ENCODE results near the gene METTL26. TPM values are rescaled to one million over a fixed set of nuclear protein-coding genes. Genes with fewer than 3 reads are reported as not detected.

Gene METTL26
- total RNA-seq (2022; extraction: Qiagen RNA extraction; ENCODE audit: low read depth) = 90.6 to 140 TPM (median 135 TPM) in 5 replicates

DNA sequence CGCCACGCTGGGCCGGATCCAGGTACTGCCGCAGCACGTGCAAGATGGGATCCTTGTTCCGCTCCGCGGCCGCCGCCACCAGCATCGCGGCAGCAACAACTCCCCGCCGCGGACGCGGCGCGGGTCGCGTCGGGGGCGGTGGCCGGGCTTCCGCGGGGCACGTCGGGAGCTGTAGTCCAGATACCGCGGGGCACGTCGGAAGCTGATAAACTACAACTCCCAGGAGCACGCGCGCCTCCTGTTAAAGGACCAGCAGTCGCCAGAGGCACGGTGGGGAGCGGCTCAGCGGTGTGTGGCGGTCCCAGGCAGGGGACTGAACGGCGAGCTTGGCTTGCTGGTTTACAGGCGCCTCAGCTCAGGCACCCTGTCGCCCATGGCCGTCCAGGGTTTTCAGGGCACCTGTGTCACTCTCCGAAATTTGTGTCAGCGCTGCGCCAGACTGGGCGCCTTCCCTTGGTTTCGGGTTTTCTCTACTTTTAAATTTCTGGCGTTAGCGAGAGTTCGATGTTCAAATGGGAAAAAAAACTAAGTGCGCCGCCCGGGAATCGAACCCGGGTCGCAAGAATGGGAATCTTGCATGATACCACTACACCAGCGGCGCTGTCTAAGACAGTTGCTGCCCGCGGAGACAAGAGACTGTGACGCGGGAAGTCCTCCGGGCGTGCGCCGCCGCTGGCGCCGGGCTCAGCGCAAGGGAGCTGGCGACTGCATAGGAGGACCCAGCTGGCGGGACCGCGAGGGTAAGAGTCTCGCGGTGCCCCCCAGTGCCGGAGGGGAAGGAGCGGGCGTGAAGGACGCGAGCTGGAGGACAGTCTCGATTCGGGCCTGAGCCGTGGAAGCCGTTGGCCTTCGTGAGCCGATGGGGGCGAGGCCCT is at the start of gene METTL26:
METTL26 (minus strand) TSS at position 100 of the 875 bp plus-strand sequence; CDS start at position 85, 15 bp downstream.

DNA sequence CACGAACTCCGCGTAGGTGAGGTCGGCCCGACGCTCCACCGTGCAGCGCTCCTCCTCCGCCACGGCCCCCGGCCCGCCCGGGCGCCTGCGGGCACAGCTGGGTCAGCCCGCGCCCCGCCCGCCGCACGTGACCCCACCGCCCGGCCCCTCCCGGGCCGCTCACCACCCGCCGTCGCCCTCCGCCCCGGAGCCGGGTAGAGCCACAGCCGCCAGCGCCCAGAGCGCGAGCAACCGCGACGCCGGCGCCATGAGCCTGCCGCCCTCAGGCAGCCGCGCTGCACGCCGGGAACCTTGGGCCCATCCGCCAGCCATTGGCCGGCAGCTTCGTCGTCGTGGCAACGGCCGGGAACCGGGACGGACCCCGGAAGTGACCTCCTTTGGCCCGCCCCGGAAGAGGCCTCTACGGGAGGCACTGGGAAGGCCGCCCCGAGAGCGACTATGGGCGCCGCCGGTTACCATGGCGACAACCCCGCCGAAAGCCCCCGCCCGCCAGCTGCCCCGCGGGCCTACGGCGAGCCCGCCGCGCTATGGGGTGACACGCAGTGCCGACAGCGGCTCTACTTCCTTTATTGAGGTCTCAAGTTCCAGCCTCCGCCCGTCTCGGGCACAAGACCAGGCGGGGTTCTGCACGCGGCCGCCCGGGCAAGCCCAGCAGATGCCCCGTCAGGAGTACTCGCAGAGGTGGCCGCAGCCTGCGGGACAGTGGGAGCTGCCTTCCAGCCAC is 48.1 kb upstream of the METTL26 start, which contains the start of gene JMJD8:
JMJD8 (minus strand) TSS at position 264 of the 724 bp plus-strand sequence; CDS start at position 249, 15 bp downstream.

DNA sequence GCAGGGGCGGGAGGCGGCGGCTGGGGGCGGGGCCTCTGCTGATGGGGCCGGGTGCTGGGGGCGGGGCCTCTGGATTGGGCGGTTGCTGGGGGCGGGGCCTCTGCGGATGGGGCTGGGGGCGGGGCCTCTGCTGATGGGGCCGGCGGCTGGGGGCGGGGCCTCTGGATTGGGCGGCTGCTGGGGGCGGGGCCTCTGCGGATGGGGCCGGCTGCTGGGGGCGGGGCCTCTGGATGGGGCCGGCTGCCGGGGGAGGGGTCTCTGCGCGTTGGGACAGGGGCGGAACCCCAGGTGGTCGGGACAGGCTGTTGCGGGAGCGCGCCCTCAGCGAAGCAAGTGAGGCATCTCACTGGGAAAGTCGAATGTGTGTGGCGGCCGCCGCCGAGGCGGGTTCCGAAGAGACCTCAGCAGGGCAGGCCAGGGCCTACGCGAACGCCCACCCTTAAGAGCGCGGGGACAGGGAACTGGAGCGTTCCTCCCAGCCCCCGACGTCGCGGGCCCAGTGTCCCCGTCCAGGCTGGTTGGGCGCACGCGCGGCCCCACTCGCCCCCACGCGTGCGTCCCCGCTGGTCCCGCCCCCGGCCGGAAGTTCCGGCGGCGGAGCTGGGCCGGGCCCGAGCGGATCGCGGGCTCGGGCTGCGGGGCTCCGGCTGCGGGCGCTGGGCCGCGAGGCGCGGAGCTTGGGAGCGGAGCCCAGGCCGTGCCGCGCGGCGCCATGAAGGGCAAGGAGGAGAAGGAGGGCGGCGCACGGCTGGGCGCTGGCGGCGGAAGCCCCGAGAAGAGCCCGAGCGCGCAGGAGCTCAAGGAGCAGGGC is 43.9 kb upstream of the METTL26 start, which contains the start of gene STUB1:
STUB1 (plus strand) TSS at position 597 of the 811 bp plus-strand sequence; CDS start at position 713, 116 bp downstream.

DNA sequence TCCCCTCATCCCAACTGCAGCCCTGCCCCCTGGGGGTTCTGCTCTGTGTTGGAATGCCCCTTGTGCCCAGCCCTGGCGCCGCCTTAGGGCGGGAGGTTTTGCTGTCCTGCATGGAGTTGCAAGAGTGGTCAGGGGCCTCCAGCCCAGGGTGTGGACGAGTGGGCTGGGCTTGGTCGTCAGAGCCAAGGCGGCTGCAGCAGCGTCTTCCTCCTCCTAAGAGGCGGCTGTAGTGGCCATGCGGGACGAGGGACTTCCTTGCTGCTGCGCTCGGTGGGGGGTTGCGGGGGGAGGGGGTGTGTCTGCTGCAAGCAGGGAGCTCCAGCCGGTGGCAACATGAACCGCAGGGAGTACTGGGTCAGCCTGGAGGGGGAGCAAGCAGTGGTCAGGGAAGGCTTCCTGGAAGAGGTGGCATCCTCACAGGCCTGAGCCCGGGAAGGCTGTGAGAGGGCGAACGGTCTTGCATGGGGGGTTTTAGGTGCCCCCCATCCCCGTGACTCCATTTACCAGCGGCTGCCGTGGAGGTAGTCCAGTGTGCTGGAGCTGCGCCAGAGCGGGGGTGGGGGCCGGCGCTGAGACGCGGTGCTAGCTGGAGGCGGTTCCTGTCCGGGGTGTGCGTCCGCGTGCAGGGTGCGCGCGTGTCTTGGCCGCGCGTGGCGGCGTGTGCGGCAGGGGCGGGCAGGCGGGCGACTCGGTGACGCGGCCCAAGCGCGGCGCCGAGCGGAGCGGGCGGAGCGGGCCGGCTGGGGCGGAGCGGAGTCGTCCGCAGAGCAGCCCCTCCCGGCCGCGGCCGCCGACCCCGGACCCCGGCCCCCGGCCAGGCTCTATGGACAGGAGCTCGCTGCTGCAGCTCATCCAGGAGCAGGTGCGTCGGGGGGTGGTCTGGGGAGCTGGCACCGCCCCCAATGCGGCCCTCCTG is 39.1 kb upstream of the METTL26 start, which contains the start of gene RHBDL1:
RHBDL1 (plus strand) TSS at position 704 of the 916 bp plus-strand sequence; CDS start at position 824, 120 bp downstream.

DNA sequence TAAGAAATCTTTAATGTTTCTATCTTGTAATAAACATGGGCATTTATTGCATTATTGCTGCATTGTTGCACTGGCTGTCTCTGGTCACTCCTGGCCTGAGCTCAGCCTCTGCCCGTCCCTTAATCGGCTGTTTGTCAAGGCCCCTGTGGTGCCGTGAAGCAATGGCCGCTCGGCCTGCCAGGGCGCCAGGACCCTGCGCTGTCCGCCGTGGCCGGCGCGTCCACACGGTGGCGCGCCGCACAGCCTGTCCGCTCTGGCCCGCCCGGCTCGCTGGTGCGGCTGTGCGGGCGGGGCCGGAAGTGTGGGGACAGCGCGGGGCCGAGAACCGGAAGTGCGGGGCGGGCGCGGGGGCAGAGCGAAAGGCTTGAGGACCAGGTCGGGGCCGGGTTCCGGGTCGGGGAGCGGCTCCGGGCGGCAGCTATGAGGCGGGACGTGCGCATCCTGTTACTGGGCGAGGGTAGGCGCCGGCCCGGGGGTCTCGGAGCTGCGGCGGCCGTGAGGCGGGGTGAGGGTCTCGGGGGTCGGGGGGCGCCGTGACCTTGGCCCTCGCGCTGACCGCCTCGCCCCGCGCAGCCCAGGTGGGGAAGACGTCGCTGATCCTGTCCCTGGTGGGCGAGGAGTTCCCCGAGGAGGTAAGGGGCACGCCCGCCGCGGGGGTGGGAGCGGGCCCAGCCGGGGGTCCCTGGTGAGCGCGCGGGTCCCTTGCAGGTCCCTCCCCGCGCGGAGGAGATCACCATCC is 31.8 kb upstream of the METTL26 start, which contains the start of gene RHOT2:
RHOT2 (plus strand) TSS at position 353 of the 739 bp plus-strand sequence; CDS start at position 421, 68 bp downstream.

DNA sequence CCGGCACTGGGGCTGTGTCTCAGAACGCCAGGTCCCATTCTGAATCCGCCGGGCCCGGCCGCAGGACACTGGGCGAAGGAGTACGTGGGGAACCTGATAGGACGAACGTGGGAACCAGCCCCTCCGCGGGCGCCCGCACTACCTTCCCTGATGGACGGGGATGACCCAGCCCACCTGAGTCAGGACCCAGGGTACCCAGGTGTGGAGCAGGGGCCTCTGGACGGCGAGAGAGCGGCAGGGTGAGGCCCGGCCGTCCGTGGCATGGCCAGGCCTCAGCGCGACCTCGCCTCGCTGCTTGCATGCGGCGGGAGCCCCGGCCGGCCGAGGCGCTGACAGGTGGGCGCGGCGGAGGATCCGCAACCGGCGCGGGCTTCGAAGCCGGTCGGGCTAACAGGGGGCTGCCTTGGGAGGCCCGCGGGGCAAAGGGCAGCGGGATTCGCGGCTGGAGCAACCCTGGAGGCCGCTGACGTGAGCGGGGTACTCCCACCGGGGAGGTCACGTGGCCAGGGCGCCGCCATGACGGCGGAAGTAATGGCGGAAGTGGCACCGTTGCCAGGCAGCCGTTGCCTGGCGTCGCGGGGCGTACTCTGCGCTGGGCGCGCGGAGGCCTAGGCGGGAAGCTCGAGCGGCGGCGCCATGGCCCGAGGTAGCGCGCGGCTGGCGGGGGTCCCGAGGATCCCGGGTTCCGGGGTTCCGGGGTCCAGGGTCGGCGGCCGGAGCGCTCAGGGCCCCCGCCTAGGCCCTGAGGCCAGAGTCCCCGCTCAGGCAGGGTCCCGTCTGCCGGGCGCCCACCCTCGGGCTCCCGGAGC is 12.9 kb upstream of the METTL26 start, which contains the start of gene WDR90:
WDR90 (plus strand) TSS at position 585 of the 809 bp plus-strand sequence; CDS start at position 637, 52 bp downstream.

DNA sequence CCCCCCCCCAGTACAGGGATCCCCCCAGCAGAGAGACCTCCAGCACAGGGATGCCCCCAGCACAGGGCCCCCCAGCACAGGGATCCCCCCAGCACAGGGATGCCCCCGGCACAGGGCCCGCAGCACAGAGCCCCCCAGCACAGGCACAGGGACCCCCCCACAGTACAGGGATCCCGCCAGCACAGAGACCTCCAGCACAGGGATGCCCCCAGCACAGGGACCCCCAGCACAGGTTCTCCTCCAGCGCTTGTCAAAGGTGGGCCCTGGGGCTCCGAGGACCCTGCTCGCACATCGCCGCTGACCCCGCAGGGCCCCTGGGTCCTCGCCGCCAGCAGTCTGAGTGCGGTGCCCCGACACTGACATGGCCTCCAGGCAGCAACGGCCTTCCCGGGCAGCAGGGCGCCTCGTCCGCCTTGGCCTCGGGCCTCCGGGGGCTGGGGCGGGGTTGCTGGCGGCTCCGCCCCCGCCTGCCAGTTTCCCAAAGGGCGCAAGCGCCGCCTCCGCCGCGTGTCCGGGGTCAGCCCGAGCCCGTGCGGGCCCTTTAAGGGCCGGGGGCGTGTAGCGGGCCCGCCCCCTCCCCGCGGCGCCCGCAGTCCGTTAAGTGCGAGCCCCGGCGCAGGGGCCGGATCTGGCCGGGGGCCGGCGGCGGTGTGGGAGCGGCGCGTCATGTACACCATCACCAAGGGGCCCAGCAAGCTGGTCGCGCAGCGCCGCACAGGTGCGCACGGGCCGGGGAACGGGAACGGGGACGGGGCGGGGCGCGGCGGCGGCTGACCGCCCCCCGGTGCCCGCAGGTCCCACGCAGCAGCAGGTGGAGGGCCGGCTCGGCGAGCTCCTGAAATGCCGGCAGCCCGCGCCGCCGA is 5.5 kb upstream of the METTL26 start, which contains the start of gene MCRIP2:
MCRIP2 (plus strand) TSS at position 503 of the 863 bp plus-strand sequence; CDS start at position 667, 164 bp downstream.

DNA sequence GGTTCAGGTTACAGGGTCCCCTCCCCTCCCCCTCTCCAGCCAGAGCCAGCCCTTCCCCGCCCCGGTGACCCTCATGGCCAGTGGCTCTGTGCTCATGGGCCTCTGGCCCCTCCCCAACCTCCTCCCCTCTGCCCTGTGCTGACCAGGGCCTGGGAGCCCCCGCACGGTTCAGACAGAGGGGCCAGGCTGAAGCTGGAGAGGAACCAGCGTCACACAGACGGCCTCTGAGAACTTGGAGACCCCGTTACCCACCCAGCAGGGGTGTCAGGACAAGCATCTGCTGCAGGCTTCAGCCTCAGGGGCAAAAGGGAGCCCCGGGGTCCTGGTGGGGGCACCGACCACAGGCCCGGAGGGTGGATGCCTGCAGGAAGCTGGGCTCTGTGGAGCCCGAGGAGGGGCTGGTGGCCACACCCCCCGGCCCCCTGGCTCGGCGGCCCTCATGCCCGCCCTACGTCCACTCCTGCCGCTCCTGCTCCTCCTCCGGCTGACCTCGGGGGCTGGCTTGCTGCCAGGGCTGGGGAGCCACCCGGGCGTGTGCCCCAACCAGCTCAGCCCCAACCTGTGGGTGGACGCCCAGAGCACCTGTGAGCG is 5.2 kb downstream of the METTL26 start, which contains the start of gene WFIKKN1:
WFIKKN1 (plus strand) TSS at position 171 of the 591 bp plus-strand sequence; CDS start at position 440, 269 bp downstream.

DNA sequence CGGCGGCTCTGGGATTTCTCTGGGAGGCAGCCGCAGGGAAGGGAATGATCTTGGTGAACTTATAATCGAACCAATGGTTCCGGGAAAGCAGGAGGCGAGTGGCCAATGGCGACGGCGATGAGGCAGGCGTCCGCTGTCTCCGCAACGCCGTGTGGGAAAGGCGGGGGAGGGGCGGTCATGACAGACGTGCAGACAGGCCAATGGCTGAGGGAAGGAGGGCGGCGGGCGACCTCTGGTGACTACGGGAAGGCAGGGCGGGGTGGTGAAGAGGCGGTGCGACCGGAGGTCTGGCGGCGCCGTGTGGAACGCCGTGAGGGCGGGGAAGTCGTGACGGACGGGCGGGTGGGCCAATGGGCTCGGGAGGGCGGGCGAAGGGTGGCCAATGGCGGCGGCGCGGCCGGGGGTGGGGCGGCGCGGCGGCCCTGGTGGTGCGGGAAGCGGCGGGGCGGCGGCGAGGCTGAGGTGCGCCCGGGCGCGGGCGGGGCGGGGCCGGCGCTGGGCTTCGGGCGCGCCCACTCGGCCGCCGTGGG is 46.4 kb downstream of the METTL26 start, which contains the start of gene RAB40C:
RAB40C (plus strand) TSS at position 409 of the 530 bp plus-strand sequence. CDS start 226 bp downstream, outside the sequence.

Other genes starting within 250 kb of the METTL26 start
- 291 to 435 TPM (median 419 TPM) in 5 replicates for gene NME4, start 239.1 kb downstream of the METTL26 start, total RNA-seq (2022; extraction: Qiagen RNA extraction; ENCODE audit: low read depth)
- gene DECR2, start 234.4 kb downstream of the METTL26 start, total RNA-seq (2022; extraction: Qiagen RNA extraction; ENCODE audit: low read depth) = 21.2 to 29.8 TPM (median 27.7 TPM) in 5 replicates
- 24.0 to 30.6 TPM (median 26.9 TPM) in 5 replicates for gene RAB11FIP3, start 210.7 kb downstream of the METTL26 start, total RNA-seq (2022; extraction: Qiagen RNA extraction; ENCODE audit: low read depth)
- 44.2 to 76.6 TPM (median 71.4 TPM) in 5 replicates for gene CAPN15, start 108.6 kb downstream of the METTL26 start, total RNA-seq (2022; extraction: Qiagen RNA extraction; ENCODE audit: low read depth)
- 0.13 to 0.22 TPM (median 0.17 TPM) in 4 of 5 replicates, not detected in the other for gene PRR35, start 75.9 kb downstream of the METTL26 start, total RNA-seq (2022; extraction: Qiagen RNA extraction; ENCODE audit: low read depth)
- 0.15 to 0.51 TPM (median 0.29 TPM) in 5 replicates for gene NHLRC4, start 69.3 kb downstream of the METTL26 start, total RNA-seq (2022; extraction: Qiagen RNA extraction; ENCODE audit: low read depth)
- gene PIGQ, start 66.3 kb downstream of the METTL26 start, total RNA-seq (2022; extraction: Qiagen RNA extraction; ENCODE audit: low read depth) = 33.1 to 39.4 TPM (median 38.6 TPM) in 5 replicates
- gene RAB40C, start 46.2 kb downstream of the METTL26 start, total RNA-seq (2022; extraction: Qiagen RNA extraction; ENCODE audit: low read depth) = 12.8 to 19.7 TPM (median 16.9 TPM) in 5 replicates
- gene WFIKKN1, start 5.3 kb downstream of the METTL26 start, total RNA-seq (2022; extraction: Qiagen RNA extraction; ENCODE audit: low read depth) = 0.06 to 0.19 TPM (median 0.14 TPM) in 5 replicates
- 22.6 to 48.4 TPM (median 39.2 TPM) in 5 replicates for gene MCRIP2, start 5.5 kb upstream of the METTL26 start, total RNA-seq (2022; extraction: Qiagen RNA extraction; ENCODE audit: low read depth)
- 17.6 to 28.0 TPM (median 27.2 TPM) in 5 replicates for gene WDR90, start 13.1 kb upstream of the METTL26 start, total RNA-seq (2022; extraction: Qiagen RNA extraction; ENCODE audit: low read depth)
- 64.2 to 101 TPM (median 94.6 TPM) in 5 replicates for gene RHOT2, start 31.8 kb upstream of the METTL26 start, total RNA-seq (2022; extraction: Qiagen RNA extraction; ENCODE audit: low read depth)
- 0.56 to 1.4 TPM (median 1.3 TPM) in 5 replicates for gene RHBDL1, start 39.4 kb upstream of the METTL26 start, total RNA-seq (2022; extraction: Qiagen RNA extraction; ENCODE audit: low read depth)
- 86.9 to 131 TPM (median 117 TPM) in 5 replicates for gene STUB1, start 44.1 kb upstream of the METTL26 start, total RNA-seq (2022; extraction: Qiagen RNA extraction; ENCODE audit: low read depth)
- 63.9 to 81.6 TPM (median 78.7 TPM) in 5 replicates for gene JMJD8, start 48.0 kb upstream of the METTL26 start, total RNA-seq (2022; extraction: Qiagen RNA extraction; ENCODE audit: low read depth)
- 4.2 to 6.3 TPM (median 5.8 TPM) in 5 replicates for gene WDR24, start 54.1 kb upstream of the METTL26 start, total RNA-seq (2022; extraction: Qiagen RNA extraction; ENCODE audit: low read depth)
- 5.4 to 11.7 TPM (median 7.4 TPM) in 5 replicates for gene FBXL16, start 69.5 kb upstream of the METTL26 start, total RNA-seq (2022; extraction: Qiagen RNA extraction; ENCODE audit: low read depth)
- gene METRN, start 78.8 kb upstream of the METTL26 start, total RNA-seq (2022; extraction: Qiagen RNA extraction; ENCODE audit: low read depth) = 82.0 to 226 TPM (median 208 TPM) in 5 replicates
- 35.3 to 65.1 TPM (median 57.7 TPM) in 5 replicates for gene ANTKMT, start 84.8 kb upstream of the METTL26 start, total RNA-seq (2022; extraction: Qiagen RNA extraction; ENCODE audit: low read depth)
- 4.2 to 7.7 TPM (median 5.6 TPM) in 5 replicates for gene CCDC78, start 90.1 kb upstream of the METTL26 start, total RNA-seq (2022; extraction: Qiagen RNA extraction; ENCODE audit: low read depth)
- gene HAGHL, start 90.8 kb upstream of the METTL26 start, total RNA-seq (2022; extraction: Qiagen RNA extraction; ENCODE audit: low read depth) = 15.2 to 20.6 TPM (median 18.0 TPM) in 5 replicates
- 20.2 to 27.9 TPM (median 25.3 TPM) in 5 replicates for gene CIAO3, start 104.7 kb upstream of the METTL26 start, total RNA-seq (2022; extraction: Qiagen RNA extraction; ENCODE audit: low read depth)
- gene MSLN, start 124.4 kb upstream of the METTL26 start, total RNA-seq (2022; extraction: Qiagen RNA extraction; ENCODE audit: low read depth) = 2.1 to 4.3 TPM (median 3.2 TPM) in 5 replicates
- gene RPUSD1, start 152.1 kb upstream of the METTL26 start, total RNA-seq (2022; extraction: Qiagen RNA extraction; ENCODE audit: low read depth) = 38.8 to 57.7 TPM (median 50.0 TPM) in 5 replicates
- 14.8 to 28.8 TPM (median 24.9 TPM) in 5 replicates for gene CHTF18, start 152.3 kb upstream of the METTL26 start, total RNA-seq (2022; extraction: Qiagen RNA extraction; ENCODE audit: low read depth)
- not detected in 5 replicates for gene GNG13, start 164.4 kb upstream of the METTL26 start, total RNA-seq (2022; extraction: Qiagen RNA extraction; ENCODE audit: low read depth)